Hematopoietic multipotent progenitor cell treated with erythropoietin and hydrocortisone succinate and interleukin-3 and kit ligand, for 4 days (in vitro differentiated cells): ENCODE data around the gene IFITM5.
"Not testable (repeated sequence)": the region's sequence is repeated elsewhere in the genome, so short reads cannot be mapped to it uniquely, and the experiment has no call there.

Experiments used
- DNase-seq: peaks from one replicate; pipeline ENCODE4 v3.0.0-alpha.2; 2015

IFITM5 gene

DNA sequence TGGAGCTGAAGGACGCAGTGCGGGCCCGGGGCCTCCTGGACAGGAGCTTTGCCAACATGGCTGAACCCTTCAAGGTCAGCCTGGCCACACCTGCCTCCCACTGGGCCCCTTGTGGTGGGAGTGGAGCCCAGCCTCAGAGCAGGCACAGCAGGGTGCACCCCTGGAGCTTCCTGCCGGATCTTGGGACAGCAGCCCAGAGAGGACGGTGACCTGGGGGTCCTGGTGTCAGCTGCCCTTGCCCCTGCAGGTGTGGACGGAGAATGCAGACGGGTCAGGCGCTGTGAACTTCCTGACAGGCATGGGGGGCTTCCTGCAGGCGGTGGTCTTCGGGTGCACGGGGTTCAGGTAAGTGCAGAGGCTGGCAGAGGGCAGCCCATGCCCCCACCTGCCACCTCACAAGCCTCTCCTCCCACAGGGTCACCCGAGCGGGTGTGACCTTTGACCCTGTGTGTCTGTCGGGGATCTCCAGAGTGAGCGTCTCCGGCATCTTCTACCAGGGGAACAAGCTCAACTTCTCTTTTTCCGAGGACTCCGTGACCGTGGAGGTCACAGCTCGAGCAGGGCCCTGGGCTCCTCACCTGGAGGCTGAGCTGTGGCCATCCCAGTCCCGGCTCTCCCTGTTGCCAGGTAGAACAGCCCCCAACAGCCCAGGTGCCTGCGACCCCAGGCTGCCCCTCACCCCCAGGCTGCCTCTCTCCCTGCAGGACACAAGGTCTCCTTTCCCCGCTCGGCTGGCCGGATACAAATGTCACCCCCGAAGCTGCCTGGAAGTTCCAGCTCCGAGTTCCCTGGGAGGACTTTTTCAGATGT is 5.3 kb downstream of the IFITM5 start:
- no peak for DNase-seq

DNA sequence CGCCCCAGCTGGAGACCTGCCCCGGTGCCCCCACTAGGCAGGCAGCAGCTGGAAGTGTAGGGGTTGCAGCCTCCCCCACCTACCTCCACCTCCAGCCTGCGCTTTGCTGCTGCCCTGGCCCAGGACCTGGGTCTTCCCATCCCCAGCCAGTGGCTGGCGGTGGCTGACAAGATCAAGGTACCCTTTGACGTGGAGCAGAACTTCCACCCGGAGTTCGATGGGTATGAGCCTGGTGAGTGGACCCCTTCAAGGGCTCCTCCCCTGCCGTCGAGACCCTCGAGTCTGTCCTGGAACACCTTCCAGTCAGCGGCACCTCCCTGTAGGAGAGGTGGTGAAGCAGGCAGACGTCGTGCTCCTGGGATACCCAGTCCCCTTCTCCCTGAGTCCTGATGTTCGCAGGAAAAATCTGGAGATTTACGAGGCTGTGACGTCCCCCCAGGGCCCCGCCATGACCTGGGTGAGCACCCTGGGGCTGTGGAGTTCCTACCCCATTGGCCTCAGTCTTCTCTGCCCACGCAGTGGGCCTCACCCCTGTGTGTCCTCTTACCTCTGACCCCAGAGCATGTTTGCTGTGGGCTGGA is 6.0 kb downstream of the IFITM5 start:
- no peak for DNase-seq

DNA sequence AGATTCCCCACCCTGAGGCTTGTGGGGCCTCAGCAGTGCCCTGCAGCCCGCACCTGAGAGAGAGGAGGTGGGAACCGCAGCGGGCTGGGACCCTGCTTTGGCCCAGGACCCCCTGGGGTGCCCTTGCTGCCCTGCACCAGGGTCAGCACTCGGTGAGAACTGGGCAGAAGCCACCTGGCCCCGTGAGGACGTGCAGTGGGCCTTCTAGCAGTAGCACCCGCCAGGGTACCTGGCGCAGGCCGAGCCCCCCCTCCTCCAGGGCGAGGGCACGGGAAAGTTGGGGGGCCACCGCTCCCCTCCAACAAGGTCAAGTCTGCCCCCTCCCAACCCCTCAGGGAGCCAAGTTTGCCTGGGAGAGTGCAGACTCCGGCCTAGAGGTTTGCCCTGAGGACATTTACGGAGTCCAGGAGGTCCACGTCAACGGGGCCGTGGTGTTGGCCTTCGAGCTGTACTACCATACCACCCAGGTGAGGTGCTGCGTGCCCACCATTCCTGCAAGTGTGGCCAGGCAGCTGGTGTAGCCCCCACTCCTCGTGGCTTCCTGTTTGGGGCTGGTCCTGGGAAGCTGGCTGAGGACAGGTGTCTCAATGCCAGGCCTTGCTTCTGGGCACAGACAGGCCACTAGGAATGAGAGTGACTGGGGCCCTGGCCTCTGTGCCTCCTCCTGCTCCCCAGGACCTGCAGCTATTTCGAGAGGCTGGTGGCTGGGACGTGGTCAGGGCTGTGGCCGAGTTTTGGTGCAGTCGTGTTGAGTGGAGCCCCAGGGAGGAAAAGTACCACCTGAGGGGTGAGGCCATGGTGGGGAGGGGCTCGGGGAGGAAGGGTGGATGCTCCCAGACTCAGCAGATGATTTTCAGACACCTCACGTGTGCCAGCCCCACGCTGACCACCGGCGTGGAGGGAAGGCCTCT is 6.9 kb downstream of the IFITM5 start:
- DNase-seq = no peak

GRCh38 chr11:291281-292210 is 7.8 kb downstream of the IFITM5 start:
- DNase-seq = no peak

- no peak for DNase-seq
Observed at GRCh38 chr11:290621-291231, 8.6 kb downstream of the IFITM5 start.

DNA sequence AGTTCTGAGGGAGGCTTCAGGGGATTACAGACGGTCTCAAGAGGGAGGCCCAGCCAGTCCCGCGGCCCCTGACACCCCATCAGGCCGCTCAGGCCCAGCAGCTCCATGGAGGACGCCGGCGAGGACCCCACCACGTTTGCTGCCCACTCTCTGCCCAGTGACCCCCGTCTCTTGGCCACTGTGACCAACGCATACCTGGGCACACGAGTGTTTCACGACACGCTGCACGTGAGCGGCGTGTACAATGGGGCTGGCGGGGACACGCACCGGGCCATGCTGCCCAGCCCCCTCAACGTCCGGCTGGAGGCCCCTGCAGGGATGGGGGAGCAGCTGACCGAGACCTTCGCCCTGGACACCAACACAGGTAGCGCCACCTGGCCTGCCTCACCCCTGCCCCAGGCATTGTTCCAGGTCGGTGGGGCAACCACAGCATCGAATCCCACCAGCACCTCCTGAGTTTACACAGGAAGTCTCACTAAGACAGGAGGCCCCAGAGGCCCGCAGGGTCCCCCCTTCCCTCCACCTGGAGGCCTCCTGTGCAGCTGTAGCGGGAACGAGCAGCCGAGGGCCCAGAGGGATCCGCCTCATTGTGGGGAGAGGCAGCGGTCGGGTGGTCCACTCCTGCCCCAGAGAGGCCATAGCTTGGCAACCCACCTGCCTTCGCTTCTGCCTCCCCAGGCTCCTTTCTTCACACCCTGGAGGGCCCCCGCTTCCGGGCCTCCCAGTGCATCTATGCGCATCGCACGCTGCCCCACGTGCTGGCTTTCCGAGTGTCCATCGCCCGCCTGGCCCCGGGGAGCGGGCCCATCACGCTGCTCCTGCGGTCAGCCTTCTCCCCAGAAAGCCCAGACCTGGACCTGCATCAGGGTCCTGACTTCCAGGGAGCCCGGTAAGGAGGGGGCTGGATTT is 9.4 kb downstream of the IFITM5 start:
- DNase-seq = no peak

DNA sequence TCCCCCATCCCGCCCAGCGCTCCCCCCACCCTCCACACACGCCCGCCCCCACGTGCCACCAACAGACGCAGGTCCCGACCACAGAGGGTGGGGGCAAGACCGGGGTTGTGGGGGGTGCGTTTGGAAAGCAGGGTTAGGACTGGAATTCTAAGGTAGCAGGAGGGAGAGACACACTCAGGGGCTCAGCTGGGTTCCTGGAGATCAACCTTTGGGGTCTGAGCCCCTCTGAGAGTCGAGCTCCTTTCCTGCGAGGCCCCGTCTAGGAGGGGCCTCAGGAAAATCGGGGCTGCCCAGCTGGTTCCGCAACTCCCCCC is 10.0 kb downstream of the IFITM5 start:
- DNase-seq = no peak

DNA sequence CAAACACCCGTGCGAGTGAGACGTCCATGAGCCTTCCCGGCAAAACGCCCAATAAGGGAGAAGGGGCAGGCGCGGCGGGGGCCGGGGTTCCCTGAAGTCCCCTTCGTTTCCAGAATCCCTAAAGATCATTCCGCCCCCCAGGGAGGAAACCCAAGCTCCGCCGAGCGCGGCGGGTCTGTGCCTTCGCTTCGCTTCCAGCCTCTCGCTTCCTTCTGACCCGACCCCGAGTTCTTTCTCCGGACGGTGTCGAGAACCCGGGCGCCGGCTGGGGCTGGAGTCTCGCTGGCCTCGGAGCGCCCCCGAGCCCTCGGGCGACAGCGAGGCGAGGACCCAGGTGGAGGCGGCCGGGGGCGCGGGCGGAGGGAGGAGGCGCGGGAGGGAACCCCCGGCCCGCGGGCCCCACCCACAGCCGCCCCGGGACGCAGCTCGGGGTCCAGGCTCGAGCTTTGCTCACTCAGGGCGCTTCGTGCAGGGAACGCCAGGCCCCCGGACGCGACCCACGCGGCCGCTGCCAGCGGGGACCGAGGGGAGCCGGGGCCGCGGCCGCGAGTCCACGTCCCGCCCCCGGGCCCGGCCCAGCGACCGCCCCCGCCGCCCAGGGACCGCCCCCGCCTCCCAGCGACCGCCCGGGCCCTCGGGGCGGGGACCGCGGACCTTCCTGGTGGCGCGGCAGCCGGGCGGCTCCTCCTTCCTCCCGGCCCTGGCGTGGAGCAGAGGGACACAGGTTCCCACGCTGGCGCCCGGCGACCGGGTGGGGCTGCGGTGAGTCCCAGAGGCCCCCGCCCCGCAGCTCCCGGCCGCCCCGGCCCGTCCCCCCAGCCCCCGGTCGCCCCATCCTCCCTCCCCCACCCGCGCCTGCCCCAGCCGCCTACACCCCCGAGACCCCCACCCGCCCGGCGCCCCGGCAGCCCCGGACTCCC is 10.6 kb downstream of the IFITM5 start, which contains the start of gene PGGHG:
TSS of gene PGGHG (plus strand) at position 649 of the 920 bp plus-strand sequence. CDS start 691 bp downstream, outside the sequence.
- peak; percentile 74 for DNase-seq

- DNase-seq = no peak
Observed at GRCh38 chr11:287821-288477, 11.4 kb downstream of the IFITM5 start.

DNA sequence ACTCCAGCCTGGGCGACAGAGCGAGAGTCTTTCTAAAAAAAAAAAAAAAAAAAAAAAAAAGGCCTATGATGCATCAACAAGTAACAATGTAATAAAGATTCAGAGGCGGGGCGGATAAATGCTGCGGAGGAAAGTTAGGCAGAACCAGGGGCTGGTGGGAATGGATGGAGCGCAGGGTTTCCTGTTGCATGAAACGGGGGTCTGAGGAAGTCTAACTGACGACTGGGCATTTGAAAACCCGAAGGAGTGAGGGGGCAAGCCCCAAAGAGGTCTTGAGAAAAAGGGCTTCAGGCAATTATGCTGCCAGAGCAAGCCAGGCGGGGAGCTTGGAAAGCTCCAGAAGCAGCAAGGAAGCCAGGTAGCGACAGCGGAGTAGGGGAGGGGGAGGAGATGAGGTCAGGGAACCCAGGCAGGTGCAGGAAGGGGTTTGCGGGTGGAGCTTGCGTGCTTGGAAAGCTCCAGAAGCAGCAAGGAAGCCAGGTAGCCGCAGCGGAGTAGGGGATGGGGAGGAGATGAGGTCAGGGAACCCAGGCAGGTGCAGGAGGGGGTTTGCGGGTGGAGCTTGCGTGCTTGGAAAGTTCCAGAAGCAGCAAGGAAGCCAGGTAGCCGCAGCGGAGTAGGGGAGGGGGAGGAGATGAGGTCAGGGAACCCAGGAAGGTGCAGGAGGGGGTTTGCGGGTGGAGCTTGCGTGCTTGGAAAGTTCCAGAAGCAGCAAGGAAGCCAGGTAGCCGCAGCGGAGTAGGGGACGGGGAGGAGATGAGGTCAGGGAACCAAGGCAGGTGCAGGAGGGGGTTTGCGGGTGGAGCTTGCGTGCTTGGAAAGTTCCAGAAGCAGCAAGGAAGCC is 12.1 kb downstream of the IFITM5 start:
- not testable (repeated sequence) for DNase-seq

DNA sequence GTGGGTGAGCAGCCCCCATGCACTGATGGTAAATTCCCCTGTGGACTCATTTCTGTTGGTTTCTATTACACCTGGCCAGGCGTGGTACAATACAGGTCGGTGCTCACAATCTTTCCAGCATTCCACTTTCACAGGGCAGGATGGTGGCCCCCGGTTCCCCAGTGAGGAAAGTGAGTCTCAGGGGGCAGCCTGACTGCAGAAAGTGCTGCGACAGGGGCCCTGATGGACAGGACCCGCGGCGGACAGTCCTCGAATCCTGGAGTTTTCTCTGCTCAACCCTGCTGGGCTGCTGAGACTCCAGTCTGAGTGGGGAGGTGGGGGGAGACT is 13.5 kb downstream of the IFITM5 start:
- DNase-seq = no peak

GRCh38 chr11:285021-285893 is 14.1 kb downstream of the IFITM5 start:
- no peak for DNase-seq

GRCh38 chr11:284105-285020 is 15.0 kb downstream of the IFITM5 start:
- no peak for DNase-seq

- DNase-seq = no peak
Observed at GRCh38 chr11:283405-284104, 15.8 kb downstream of the IFITM5 start.

- DNase-seq = no peak
Observed at GRCh38 chr11:282630-283360, 16.5 kb downstream of the IFITM5 start.
